ENCODE measurements around the gene ENG.
"Not testable (repeated sequence)": the region's sequence is repeated elsewhere in the genome, so short reads cannot be mapped to it uniquely, and the experiment has no call there.

Gene ENG

DNA sequence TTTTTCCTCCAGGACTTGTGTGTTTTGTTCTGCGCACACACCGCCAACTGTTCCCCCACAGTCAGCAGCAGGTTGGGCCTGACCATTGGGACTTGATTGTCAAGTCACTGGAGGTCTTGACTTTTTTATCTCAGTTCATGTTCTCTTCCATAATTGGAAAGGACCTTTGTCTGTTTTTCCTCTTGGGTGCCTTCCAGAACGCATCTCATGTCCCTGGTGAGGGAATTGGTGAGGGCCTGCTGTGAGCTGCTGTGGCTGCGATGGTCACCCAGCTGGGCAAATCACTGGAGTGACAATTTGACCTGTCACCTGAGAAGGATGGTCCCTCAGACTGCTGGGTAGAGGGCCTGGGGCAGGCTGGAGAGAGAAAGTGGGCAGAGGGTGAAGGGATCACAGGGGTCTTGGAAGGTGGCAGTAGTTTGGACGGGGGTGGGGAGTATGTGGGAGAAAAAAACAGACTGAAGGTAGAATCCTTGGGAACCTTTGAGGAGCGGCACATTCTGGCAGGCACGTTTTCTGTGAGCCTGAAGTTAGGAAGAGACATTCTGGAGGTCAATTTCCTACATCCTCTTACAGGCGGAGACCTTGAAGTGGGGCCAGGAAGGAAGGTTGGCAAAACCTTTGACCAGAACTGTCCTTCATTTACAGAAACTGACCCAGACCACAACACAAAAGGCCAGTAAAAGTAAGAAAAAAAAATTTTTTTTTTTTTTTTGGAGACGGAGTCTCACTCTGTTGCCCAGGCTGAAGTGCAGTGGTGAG is 64.2 kb downstream of the ENG start:
- no peak for DNase-seq

DNA sequence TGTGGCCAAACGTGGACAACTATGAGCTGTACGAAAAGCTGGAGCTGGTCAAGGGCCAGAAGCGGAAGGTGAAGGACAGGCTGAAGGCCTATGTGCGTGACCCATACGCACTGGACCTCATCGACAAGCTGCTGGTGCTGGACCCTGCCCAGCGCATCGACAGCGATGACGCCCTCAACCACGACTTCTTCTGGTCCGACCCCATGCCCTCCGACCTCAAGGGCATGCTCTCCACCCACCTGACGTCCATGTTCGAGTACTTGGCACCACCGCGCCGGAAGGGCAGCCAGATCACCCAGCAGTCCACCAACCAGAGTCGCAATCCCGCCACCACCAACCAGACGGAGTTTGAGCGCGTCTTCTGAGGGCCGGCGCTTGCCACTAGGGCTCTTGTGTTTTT is 65.3 kb downstream of the ENG start:
- DNase-seq, result no peak

DNA sequence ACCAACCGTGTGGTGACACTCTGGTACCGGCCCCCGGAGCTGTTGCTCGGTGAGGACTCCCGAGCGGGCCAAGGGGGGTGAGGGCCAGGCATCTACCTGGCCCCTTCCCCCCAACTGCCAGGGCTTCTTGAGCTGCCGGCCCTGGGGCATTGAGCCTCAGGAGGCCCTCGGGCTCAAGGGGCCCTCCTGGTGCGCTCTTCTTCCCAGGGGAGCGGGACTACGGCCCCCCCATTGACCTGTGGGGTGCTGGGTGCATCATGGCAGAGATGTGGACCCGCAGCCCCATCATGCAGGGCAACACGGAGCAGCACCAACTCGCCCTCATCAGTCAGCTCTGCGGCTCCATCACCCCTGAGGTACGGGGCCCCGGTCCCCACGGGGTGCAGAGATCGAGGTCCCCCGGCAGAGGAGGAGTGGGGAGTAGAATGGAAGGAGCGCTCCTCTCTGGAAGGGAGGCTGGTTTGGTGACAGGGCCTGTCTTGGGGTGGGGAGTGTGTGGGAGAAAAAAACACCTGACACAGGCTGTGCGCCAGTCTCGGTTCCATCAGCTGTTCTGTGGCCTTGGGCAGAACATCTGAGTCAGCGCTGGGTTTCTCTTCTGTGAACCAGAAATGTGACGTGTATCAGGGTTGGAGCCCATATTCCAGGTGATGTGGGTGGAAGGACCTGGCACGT is 66.0 kb downstream of the ENG start:
- no peak for DNase-seq

DNA sequence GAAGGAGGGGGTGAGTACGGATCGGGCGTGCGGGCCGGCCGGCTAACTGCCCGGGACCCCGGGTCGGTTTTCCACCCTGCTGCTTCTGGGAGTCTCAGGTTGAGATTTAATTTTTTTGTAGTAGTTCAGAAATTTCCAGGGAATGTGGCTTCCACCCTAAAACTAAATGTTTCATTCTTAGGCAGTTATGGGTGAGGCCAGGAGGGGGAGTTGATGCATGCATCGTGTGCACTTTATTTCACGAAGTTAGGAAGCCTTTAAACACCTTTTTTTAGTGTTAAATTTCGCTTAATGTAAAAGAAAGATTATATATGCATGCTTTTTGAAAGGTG is 67.7 kb downstream of the ENG start:
- no peak for DNase-seq

DNA sequence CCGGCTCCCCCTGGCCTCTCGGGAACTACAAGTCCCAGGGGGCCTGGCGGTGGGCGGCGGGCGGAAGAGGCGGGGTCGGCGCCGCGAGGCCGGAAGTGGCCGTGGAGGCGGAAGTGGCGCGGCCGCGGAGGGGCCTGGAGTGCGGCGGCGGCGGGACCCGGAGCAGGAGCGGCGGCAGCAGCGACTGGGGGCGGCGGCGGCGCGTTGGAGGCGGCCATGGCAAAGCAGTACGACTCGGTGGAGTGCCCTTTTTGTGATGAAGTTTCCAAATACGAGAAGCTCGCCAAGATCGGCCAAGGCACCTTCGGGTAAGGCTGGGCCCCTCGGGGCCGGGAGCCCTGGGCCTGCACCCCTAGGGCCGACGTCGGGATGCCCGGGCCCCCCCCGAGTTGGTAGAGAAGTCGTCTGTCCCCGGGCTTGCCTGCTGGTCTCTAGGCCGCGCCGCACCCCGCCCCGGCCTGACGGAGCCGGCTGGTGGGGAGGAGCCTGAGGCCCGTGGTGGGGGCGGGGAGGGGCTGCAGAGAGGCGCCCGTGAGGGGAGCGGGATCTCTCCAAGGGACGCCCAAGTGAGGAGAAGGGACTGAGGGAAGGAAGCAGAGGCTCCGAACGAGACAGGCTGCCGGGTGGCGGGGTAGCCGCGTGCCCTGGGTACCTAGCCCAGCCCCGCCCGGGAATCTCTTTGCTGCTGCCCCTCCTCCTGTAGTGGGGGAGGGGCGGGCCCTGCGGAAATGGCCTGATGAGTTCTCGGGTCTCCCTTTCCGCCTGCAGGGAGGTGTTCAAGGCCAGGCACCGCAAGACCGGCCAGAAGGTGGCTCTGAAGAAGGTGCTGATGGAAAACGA is 68.3 kb downstream of the ENG start, which contains the start of gene CDK9:
TSS of gene CDK9 (plus strand) at position 102 of the 840 bp plus-strand sequence. CDS start at position 217, 115 bp downstream.
- DNase-seq, result peak; percentile 10 to 87

DNA sequence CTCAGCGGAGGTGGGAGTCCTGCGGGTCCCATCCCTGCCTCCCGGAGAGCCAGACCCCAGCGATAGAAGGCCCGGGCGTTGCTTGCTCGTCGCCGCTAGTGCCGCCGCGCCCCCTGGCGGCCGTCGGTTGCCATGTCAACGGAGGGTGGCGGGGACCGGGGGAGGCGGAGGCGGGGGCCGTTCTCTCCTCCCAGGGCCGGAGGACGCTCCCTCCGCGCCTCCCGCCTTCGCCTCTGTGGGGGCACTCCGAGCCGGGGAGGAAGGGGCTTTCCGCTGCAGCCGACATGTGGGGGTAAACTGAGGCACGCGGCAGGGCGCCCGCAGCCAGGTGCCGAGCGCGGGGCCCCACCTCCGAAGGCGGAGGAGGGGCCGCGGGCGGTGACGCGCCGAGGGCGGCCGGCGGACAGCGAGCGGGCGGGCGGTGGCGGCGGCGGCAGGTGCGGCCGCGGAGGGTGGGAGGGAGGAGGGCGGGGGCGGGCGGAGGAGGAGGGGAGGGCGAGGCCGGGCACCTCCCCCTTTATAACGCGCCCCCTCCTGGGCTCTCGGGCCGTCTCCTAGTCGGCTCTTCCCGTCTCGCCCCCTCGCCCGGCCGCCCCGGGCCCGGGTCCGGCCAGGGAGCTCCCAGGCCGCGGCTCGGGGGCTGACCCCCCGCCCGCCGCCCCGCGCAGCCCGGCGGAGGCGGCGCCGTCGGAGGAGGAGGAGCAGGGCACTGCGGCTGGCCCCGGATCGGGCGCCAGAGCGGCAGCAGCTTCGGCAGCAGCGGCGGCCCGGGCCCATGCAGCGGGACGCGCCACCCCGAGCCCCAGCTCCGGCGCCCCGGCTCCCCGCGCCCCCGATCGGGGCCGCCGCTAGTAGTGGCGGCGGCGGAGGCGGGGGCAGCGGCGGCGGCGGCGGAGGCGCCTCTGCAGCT is 69.2 kb downstream of the ENG start:
- DNase-seq, result peak; percentile 38 to 84

DNA sequence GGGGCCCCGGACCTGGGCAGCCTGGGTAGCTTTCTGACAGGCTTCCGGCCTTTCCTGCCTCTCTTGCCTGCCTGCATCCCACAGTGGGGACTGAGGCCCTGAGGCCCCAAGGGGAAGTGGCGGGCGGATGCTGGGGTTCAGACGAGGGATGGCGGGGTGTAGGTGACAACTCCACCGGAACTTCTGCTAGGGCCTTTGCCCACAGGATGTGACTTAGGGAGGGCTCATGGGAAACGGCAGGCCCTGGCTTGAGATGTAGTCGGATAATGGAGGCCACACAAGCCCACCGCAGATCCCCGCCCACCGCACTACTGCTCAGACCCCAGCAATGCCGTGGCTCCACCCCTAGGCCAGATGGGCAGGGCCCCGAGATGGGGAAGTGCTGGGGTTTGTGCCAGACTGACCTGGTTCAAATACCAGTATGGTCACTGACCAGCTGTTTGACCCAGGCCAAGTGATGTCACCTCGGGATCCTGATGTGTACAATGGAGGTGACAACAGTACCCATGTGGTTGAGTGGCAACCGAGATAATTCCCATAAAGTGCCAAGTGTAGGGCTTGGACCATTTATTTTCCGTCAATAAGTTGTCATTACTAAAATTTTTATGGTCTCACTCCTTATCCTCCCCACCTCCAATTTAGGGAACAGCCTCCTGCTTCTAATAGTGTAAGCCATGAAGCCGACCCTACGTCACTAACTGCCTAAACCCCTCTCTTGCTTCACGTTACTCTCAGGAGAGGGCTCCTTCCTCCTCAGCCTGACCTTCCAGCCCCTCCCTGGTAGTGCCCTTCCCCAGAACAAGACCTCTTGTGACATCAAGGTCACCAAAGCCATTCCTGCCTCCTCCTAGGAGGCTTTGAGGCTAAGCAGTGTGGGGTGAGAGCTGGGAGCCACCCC is 71.1 kb downstream of the ENG start:
- no peak for DNase-seq

DNA sequence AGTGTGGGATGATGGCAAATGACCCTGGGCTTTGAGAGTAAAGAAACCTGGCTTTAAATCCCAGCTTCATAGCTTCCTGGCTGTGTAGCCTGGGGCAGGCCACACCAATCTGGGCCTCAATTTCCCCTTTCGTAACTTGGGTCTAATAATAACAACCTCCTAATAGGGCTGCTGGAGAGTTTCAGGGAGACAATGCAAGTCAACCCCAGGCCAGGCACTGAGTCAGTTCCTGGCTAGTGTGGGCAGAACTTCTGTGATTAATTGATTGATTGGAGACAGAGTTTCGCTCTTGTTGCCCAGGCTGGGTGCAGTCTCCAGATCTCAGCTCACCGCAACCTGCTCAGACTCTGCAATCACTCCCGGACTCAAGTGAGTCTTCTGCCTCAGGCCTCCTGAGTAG is 72.7 kb downstream of the ENG start:
- no peak for DNase-seq

DNA sequence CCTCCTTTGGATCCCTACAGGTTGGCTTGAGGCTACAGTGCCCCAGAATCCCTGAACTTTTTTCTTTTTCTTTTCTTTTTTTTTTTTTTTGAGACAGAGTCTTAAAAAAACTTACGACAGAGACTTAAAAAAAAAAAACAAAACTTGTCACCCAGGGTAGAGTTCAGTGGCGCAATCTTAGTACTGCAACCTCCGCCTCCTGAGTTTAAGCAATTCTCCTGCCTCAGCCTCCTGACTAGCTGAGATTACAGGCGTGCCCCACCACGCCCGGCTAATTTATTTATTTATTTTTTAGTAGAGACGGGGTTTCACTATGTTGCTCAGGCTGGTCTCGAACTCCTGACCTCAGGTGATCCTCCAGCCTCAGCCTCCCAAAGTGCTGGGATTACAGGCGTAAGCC is 73.5 kb downstream of the ENG start:
- not testable (repeated sequence) for DNase-seq

DNA sequence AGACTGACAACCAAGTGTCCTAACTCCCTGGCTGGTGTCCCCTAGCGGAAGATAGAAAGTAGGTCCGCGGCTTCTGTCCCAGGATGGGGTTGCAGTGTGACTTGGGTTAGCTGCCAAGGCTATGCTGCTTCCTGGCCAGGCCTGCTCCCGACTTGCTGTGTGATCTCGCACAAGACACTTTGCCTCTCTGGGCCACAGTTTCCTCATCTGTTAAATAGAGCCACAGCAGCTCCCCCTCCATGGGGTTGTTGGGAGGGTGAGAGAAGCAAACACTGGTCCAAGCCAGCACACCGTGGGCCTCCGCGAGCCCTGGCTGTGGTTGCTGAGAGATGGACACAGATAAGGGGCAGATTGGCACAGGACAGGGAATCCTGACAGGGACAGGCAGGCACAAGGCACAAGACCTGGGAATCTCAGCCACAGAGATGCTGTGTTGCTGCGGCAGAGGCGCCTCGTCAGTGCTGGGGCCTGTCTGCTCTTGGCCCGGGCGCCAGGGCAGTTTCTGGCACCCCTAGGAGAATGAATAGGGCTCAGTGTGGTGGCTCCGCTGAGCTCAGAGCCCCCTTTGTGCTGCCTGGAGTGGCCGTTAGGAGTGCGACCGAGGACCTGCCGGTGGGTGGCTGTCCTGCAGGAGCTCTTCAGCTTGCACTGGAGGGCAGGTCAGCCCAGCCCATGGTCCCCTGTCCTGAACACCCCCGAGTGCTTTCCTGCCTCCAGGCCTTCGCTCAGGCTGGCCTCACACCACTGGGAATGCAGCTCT is 74.2 kb downstream of the ENG start:
- no peak for DNase-seq

DNA sequence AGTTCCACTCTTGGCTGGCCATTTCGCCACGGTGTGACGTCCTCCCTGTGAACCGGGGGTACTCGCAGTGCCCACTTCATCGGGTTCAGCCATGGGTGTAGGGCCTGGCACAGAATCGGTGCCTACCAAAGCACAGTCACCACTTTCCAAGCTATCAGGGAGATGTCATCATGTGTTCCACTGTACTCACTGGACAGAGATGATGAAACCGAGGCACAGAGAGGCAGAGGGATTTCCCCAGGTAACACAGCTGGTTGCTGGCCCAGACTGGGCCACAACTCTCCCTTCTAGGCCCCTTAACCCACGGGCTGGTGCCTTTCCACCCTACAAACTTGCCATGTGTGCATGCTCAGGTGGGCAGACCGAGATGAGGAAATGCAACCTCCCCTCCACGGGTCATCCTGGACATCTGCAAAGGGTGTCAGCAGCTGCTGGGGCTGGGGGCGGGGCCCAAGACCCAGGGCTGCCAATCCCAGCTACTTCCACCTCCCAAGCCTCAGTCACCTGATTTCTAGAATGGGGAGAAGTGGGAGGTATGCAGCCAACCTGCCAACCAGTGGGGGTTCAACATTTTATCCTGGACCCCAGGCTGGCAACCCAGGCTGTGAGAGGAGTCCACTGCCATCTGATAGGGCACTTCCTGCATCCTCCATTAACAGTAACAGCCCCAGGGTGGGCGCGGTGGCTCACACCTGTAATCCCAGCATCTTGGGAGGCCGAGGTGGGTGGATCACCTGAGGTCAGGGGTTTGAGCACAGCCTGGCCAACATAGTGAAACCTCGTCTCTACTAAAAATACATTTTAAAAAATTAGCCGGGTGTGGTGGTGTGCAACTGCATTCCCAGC is 75.1 kb downstream of the ENG start:
- DNase-seq, result no peak

DNA sequence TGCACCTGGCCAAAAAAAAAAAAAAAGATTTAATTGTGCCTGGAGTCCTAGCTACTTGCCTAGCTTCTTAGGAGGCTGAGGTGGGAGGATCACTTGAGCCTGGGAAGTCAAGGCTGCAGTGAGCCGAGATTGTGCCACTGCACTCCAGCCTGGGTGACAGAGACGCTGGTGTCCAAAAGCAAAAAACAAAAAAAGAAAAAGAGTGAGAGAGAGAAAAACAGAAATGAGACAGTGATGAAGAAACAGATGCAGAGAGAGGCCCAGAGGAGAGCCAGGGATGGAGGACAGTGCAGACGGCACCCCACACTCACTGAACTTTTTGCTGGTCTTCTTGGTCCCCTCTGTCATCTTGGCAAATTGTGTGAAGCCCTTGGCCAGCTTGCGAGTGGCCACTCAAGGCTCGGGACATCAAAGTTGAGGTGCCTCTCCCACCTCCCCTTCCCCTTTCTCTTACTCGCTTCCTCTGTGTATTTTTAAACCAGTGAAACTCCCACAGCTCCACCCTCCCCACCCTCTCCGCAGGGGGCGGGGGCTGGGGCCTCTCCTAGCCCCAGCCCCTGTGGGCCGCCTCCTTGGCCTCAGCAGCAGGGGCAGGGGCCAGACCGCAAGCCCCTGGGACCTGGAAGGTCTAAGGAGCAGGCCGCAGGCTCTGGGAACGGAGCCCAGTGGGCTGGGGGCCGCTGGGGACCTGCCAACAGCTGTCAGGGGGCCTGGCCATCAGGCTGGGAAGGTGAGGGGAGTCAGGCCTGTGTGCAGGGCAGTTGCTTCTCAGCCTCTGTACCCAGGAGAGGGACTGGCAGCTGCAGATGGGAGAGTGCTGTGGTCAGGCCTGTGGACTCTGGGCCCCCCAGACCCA is 76.0 kb downstream of the ENG start, which contains the start of gene SH2D3C:
TSS of gene SH2D3C (minus strand) at position 387 of the 856 bp plus-strand sequence. CDS start at position 348, 39 bp downstream.
- no peak for DNase-seq

DNA sequence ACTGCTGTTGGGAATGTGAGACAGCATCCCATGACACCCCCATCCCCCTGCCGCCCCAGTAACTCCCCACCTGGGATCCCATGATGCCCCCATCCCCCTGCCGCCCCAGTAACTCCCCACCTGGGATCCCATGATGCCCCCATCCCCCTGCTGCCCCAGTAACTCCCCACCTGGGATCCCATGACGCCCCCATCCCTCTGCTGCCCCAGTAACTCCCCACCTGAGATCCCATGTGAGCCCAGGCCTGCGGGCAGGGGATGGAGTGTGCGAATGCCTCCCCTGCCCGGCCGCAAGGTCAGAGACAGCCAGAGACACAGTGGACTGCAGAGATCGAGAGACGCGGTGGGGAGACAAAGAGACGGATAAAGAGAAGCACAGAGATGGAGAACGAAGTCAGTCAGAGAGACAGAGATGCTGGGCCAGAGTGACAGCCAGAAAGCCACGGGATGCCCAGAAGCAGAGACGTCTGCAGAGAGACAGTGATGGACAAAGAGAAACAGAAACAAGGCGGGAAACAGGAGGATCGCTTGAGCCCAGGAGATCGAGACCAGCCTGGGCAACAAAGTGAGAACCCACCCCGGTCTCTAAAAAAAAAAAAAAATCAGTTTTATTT is 77.0 kb downstream of the ENG start:
- no peak for DNase-seq

DNA sequence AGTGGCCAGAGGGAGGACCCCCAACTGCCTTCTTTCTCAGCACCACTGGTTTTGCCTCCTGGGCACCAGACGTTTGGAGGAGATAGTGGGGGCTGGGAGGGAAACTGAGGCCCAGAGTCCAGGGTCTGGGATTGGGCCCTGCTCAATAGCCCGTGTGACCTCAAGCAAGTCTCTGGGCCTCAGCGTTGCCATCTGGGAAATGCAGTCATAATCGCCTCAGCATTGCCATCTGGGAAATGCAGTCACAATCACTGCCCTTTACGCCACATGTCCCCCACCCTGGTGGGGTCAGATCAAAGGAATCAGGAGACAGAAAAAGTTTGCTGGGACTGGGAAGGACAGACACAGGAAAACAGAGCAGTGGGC is 77.6 kb downstream of the ENG start:
- no peak for DNase-seq

DNA sequence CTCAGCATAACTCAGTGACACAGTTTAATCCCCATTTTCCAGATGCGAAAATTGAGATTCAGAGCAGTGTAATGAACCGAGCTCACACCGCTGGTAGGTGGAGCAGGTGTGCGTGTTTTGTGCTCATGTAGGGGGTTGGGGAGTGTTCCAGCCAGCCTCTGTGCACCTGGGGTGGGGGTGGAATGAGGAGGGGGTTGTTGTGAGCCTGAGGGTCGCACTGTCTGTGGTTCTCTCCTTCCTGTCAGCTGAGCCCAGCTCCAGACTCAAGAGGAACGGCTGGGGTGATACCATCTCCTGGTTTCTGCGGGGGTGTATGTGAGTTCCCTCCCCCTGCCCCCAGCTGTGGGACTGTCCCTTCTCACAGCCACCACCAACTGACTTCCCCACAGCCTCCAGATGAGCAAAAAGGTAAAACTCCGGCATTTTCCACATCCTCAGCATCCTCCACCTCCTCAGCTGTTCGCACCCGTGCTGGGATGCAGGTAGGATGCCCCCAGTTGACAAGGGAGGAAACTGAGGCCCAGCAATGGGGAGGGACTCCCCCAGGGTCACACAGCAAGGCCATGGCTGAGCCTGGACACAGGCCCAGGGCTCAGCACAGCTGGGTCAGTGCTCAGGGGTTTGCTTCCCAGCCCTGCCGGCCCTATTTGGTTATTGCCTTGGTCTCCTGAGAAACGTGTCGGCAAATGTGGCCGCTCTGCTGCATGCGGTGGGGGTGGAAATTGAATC is 78.1 kb downstream of the ENG start:
- peak in 1 of 2 experiments; percentile 32 for DNase-seq

DNA sequence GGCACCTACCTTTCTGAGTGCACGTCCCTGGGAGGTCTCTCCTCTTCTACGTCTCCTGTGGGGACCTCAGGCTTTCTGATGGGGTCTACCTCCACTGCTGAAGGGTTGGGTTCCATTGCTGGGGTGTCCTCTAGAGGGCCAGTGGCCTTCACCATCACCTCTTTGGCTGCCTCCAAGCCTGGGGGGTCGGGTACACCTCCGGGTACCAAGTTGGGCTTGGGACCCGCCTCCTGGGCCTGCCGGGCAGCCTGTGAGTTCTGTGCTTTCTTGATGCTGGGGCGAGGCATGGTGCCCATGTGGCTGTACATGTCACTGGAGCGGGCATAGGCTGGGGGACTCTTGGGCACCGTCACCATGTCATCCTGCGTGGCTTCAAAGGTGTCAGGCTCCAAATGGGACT is 80.5 kb downstream of the ENG start:
- DNase-seq, result no peak

DNA sequence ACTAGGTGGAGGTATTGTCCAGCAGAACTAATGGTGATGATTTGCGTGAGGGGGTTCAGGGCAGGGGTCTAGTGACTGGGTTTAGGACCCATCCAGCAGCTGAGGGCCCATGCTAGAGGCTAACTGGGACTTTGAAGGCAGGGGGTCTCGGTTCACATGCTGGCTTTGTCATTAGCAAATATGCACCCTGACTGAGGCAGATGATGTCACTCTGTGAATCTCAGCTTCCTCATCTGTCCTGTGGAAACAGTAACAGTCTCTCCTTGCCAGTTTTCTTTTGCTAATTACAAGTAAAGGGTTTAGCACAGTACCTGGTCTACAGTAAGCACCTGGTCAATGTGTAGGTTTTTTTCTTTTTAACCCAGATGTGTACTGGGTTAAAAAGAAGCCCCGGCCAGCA is 81.2 kb downstream of the ENG start:
- no peak for DNase-seq

DNA sequence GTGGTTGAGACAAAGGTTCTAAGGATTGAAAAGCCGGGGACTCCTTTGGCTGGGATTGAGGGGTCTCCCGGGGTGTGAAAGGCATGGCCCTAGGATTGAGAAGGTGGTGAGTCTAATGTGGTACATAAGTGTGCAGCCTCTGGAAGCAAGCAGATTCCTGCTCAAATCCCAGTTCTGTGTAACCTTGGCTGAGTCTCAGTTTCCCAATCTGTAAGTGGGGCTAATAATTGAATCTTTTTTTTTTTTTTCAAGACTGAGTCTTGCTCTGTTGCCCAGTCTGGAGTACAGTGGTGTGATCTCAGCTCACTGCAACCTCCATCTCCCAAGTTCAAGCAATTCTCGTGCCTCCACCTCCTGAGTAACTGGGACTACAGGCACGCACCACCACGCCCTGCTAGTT is 81.9 kb downstream of the ENG start:
- no peak for DNase-seq

Measured in NCI-H526 (cell line).